Testis (tissue), 2 donors: ENCODE measurements around the gene TEN1.

Experiments used
- CTCF ChIP-seq, 3 experiments: fragments of 450-650 bp in 2 of 3; fragments of 200-600 bp in 1 of 3; sonication (generic) in 1 of 3; IDR thresholded peaks; one replicate each; pipeline ENCODE4 v1.5.1; 2016 to 2019; ENCODE audit warnings: antibody characterized with exemption in 3 of 3, mild to moderate bottlenecking in 2 of 3, moderate library complexity in 1 of 3
- POLR2A ChIP-seq: fragments of 450-650 bp; IDR thresholded peaks from one replicate; pipeline ENCODE4 v1.6.1; 2017; ENCODE audit warnings: antibody characterized with exemption, mild to moderate bottlenecking, moderate library complexity

- no peak for TF ChIP-seq CTCF (IDR thresholded peaks at IDR 0.05)
- no peak for TF ChIP-seq POLR2A
Observed at GRCh38 chr17:75976175-75976848, 2.7 kb upstream of the TEN1 start.
